CD14-positive monocyte (primary cell): ENCODE measurements around the gene ACOT9. TPM values are rescaled to one million over a fixed set of nuclear protein-coding genes. Genes with fewer than 3 reads are reported as not detected.

ENCODE experiments used
- DNase-seq, 3 donors: peaks; one replicate each; pipeline ENCODE4 v3.0.0-alpha.2; 2011 to 2022
- H2AFZ ChIP-seq: 2 replicates; pipeline ENCODE4 v1.6.0; 2012; ENCODE audit warnings: mild to moderate bottlenecking, low read depth, low read length, inconsistent platforms; ENCODE audit not compliant: insufficient read depth, poor library complexity, severe bottlenecking
- H3K27ac ChIP-seq, 2 donors: 1 replicate in 1 of 2; 2 replicates in 1 of 2; pipeline ENCODE4 v1.5.1; 2012 to 2013; ENCODE audit warnings: low read length in 2 of 2, control low read depth in 1 of 2, inconsistent platforms in 1 of 2, low read depth in 1 of 2, mild to moderate bottlenecking in 1 of 2
- H3K27me3 ChIP-seq, 2 donors: one replicate each; pipeline versions ENCODE4 v1.6.0 to v1.6.1; 2011 to 2013; ENCODE audit warnings: low read length in 2 of 2; ENCODE audit not compliant: control insufficient read depth in 2 of 2, insufficient read depth in 2 of 2
- H3K36me3 ChIP-seq, 2 donors: replicated peaks in 1 of 2; 1 replicate in 1 of 2; 2 replicates in 1 of 2; pipeline versions ENCODE4 v1.5.1 to v1.6.1; 2012 to 2013; ENCODE audit warnings: low read length in 2 of 2, control low read depth in 1 of 2, inconsistent platforms in 1 of 2, mild to moderate bottlenecking in 1 of 2; ENCODE audit not compliant: insufficient read depth in 2 of 2, control insufficient read depth in 1 of 2
- H3K4me1 ChIP-seq, 2 donors: 1 replicate in 1 of 2; 2 replicates in 1 of 2; pipeline versions ENCODE4 v1.5.1 to v1.6.1; 2012 to 2013; ENCODE audit warnings: low read length in 2 of 2, control low read depth in 1 of 2, inconsistent platforms in 1 of 2, mild to moderate bottlenecking in 1 of 2, moderate library complexity in 1 of 2; ENCODE audit not compliant: insufficient read depth in 2 of 2, control insufficient read depth in 1 of 2
- H3K4me2 ChIP-seq: replicated peaks from 2 replicates; pipeline ENCODE3; 2012; ENCODE audit warnings: low read length, moderate library complexity, mild to moderate bottlenecking; ENCODE audit not compliant: poor library complexity, severe bottlenecking; ENCODE audit errors: extremely low read depth
- H3K4me3 ChIP-seq, 3 experiments: fragments of 200-600 bp in 1 of 3; sonication (generic) in 1 of 3; replicated peaks in 1 of 3; 1 replicate in 2 of 3; 2 replicates in 1 of 3; pipeline ENCODE4 v1.5.1; 2011 to 2013; ENCODE audit warnings: low read length in 3 of 3, mild to moderate bottlenecking in 3 of 3, control low read depth in 2 of 3, low read depth in 2 of 3, inconsistent platforms in 1 of 3, moderate library complexity in 1 of 3
- H3K79me2 ChIP-seq: 2 replicates; pipeline ENCODE4 v1.6.0; 2012; ENCODE audit warnings: mild to moderate bottlenecking, control low read depth, inconsistent platforms, low read length, moderate library complexity; ENCODE audit not compliant: insufficient read depth
- H3K9ac ChIP-seq: 2 replicates; pipeline ENCODE4 v1.6.0; 2017; ENCODE audit warnings: low read length, mild to moderate bottlenecking; ENCODE audit not compliant: insufficient read depth, poor library complexity, severe bottlenecking
- H3K9me3 ChIP-seq, 2 donors: replicated peaks in 1 of 2; 1 replicate in 1 of 2; 2 replicates in 1 of 2; pipeline versions ENCODE4 v1.5.1 to v1.6.1; 2012 to 2013; ENCODE audit warnings: low read length in 2 of 2, control low read depth in 1 of 2; ENCODE audit not compliant: control insufficient read depth in 1 of 2, insufficient read depth in 1 of 2
- H4K20me1 ChIP-seq: 2 replicates; pipeline ENCODE4 v1.6.0; 2012; ENCODE audit warnings: mild to moderate bottlenecking, low read length, control low read depth, moderate library complexity; ENCODE audit not compliant: insufficient read depth
- H3K27ac Mint-ChIP-seq, 7 donors: one replicate each; pipeline ENCODE4 v1.8.0; 2020; ENCODE audit warnings: mild to moderate bottlenecking in 7 of 7, mixed read lengths in 7 of 7, moderate library complexity in 6 of 7, inconsistent platforms in 2 of 7
- H3K27me3 Mint-ChIP-seq, 3 donors: one replicate each; pipeline ENCODE4 v1.8.0; 2021 to 2022; ENCODE audit warnings: low read depth in 3 of 3, mild to moderate bottlenecking in 3 of 3, mixed read lengths in 3 of 3, moderate library complexity in 3 of 3, inconsistent platforms in 1 of 3
- H3K36me3 Mint-ChIP-seq, 2 donors: one replicate each; pipeline ENCODE4 v1.8.0; 2020; ENCODE audit warnings: mixed read lengths in 2 of 2, inconsistent platforms in 1 of 2, mild to moderate bottlenecking in 1 of 2
- H3K4me1 Mint-ChIP-seq: one replicate; pipeline ENCODE4 v1.8.0; 2020; ENCODE audit warnings: mild to moderate bottlenecking, mixed read lengths
- H3K4me3 Mint-ChIP-seq, 2 donors: one replicate each; pipeline ENCODE4 v1.8.0; 2020; ENCODE audit warnings: mild to moderate bottlenecking in 2 of 2, mixed read lengths in 2 of 2, moderate library complexity in 1 of 2
- H3K9me3 Mint-ChIP-seq, 7 donors: one replicate each; pipeline ENCODE4 v1.8.0; 2020 to 2022; ENCODE audit warnings: mixed read lengths in 7 of 7, mild to moderate bottlenecking in 6 of 7, moderate library complexity in 6 of 7, inconsistent platforms in 2 of 7
- CTCF ChIP-seq: fragments of 200-600 bp; IDR thresholded peaks from one replicate; pipeline ENCODE4 v1.8.0; 2022; ENCODE audit warnings: antibody characterized with exemption, mild to moderate bottlenecking
- WGBS: methylation state at CpG from one replicate; pipeline ENCODE4 v1.1.5; 2013; ENCODE audit warnings: missing lambda C conversion rate; ENCODE audit not compliant: insufficient coverage; 5-methylcytosine and 5-hydroxymethylcytosine counted together
- intact Hi-C, 2 donors: fragments of 100-400 bp; cut with micrococcal nuclease; formaldehyde crosslinking; loops; one replicate each; pipeline versions ENCODE4 v1.15.0 to v1.15.1; 2023
- polyA plus RNA-seq, 3 donors: library from polyadenylated mRNA; depleted of rRNA in 1 of 3; unstranded in 2 of 3; stranded (reverse) in 1 of 3; fragments of 300-500 nt in 2 of 3; fragments of >200 nt in 1 of 3; fragmentation: Illumina TruSeq in 2 of 3; gene quantifications; 1 replicate in 2 of 3; 2 replicates in 1 of 3; pipeline ENCODE4 v1.2.3, GENCODE V29; 2012 to 2021

The ACOT9 gene
- polyA plus RNA-seq, 3 donors, result 49.2 to 69.3 (median 51.8) TPM

- peaks cover 56% of the 10 kb centered on the region for H3K79me2 ChIP-seq
- peak overlapping the region; percentile 92 to 98 (median 95) for H3K27ac Mint-ChIP-seq
- peak overlapping the region; percentile 69 to 86 (median 70) for H3K4me3 ChIP-seq
- H3K9me3 Mint-ChIP-seq, result peaks cover 0 to 10% (median 0%) of the 10 kb centered on the region in 7 donors
- H4K20me1 ChIP-seq, result no peaks in the 10 kb centered on the region
- H3K27me3 Mint-ChIP-seq, result peaks cover 0 to 9% (median 4%) of the 10 kb centered on the region in 3 donors
- intact Hi-C loops, result loop anchor here in 1 of 2 donors (5.0 kb wide), 1 partner anchor 40 kb away; the partner anchor contains the start of gene SAT1
- no peaks in the 10 kb centered on the region for H3K9me3 ChIP-seq
- H2AFZ ChIP-seq, result no peak overlapping the region
- no peak for TF ChIP-seq CTCF
- no peaks in the 10 kb centered on the region for H3K36me3 ChIP-seq
- no CpG with 5 or more reads among the region's 6 CpGs for WGBS
- no peaks in the 10 kb centered on the region for H3K27me3 ChIP-seq
- H3K4me3 Mint-ChIP-seq, result peak overlapping the region; percentile 85 to 89
- peak in 1 of 3 donors; percentile 13 for DNase-seq
- H3K4me2 ChIP-seq, result peak overlapping the region; percentile 78
- peaks cover 37% of the 10 kb centered on the region for H3K4me1 Mint-ChIP-seq
- H3K27ac ChIP-seq, result peak overlapping the region; percentile 94 to 95
- H3K36me3 Mint-ChIP-seq, result peaks cover 0 to 2% of the 10 kb centered on the region in 2 donors
- H3K4me1 ChIP-seq, result peaks cover 21 to 23% of the 10 kb centered on the region in 2 donors
- H3K9ac ChIP-seq, result peak overlapping the region; percentile 82
Observed at GRCh38 chrX:23742174-23742696, 841 bp downstream of the ACOT9 start.

- no peak overlapping the region for H3K9ac ChIP-seq
- H3K27ac ChIP-seq, result no peak overlapping the region
- no peaks in the 10 kb centered on the region for H3K9me3 ChIP-seq
- Mint-ChIP-seq H3K27ac (peak overlapping the region in 4 of 7 donors; percentile 24 to 82 (median 61)), H3K9me3 (peaks cover 0 to 5% (median 0%) of the 10 kb centered on the region in 7 donors), H3K4me3 (no peak overlapping the region), H3K4me1 (peaks cover 35% of the 10 kb centered on the region), H3K36me3 (peaks cover 0 to 12% of the 10 kb centered on the region in 2 donors), H3K27me3 (peaks cover 0 to 3% (median 2%) of the 10 kb centered on the region in 3 donors)
- intact Hi-C loops, result no loop called here
- peaks cover 3 to 7% of the 10 kb centered on the region in 2 donors for H3K36me3 ChIP-seq
- no peaks in the 10 kb centered on the region for H4K20me1 ChIP-seq
- no peak overlapping the region for H2AFZ ChIP-seq
- DNase-seq, result peak; percentile 16 to 50 (median 43)
- H3K27me3 ChIP-seq, result no peaks in the 10 kb centered on the region
- H3K4me3 ChIP-seq, result no peak overlapping the region
- no peak overlapping the region for H3K4me2 ChIP-seq
- peaks cover 77% of the 10 kb centered on the region for H3K79me2 ChIP-seq
- peaks cover 28% of the 10 kb centered on the region in 2 donors for H3K4me1 ChIP-seq
- no peak for TF ChIP-seq CTCF
Observed at GRCh38 chrX:23737413-23737812, 5.7 kb downstream of the ACOT9 start.
